Measurements from ENCODE around the gene MAML3.

The MAML3 gene

DNA sequence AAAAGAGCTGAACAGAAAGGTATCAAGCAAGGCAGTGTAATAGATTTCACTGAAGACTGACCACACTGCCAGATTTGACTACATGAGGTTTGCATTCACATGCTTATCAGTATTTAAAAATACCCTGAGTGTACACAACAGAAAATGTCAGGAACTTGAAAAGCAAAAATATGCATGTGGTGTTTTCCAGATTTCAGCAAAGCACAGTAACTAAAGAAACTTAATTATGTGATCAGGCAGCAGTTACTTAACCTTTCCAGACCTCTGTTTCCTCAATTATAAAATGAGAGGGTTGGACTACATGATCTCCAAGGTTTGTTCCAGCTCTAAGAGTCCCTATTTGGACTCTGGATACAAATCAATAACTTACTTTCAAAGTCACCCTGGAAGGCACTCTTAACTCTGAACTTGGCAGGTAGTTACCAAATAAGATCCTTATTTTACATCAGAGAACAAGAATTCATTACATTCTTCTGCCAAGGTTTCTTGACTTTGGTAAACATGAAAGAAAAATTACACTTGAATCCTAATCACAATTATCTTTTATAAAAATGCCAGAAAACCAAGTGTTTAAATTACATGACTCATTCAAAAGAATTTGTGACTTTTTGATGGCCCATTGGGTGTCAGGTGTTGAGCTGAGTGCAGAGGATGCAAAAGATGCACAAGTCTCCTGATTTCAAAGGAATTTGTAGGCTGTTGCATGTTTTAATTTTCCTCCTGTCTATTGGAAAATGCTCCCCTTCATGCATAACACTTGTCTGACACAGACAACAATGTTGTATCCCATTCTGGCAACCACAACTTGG is 246.8 kb downstream of the MAML3 start:
- no peaks in the 10 kb centered on the region for H3K27me3 ChIP-seq
- peaks cover 9 to 12% of the 10 kb centered on the region in 2 experiments for H3K4me1 ChIP-seq (ENCODE audit: control insufficient read depth in 1 of 2, insufficient read depth in 1 of 2, low read depth in 1 of 2, low read length in 1 of 2)
- H3K4me3 ChIP-seq (ENCODE audit: low read depth in 1 of 2, low read length in 1 of 2): no peak overlapping the region
- H3K9me3 ChIP-seq: no peaks in the 10 kb centered on the region
- TF ChIP-seq, protein P1, sequence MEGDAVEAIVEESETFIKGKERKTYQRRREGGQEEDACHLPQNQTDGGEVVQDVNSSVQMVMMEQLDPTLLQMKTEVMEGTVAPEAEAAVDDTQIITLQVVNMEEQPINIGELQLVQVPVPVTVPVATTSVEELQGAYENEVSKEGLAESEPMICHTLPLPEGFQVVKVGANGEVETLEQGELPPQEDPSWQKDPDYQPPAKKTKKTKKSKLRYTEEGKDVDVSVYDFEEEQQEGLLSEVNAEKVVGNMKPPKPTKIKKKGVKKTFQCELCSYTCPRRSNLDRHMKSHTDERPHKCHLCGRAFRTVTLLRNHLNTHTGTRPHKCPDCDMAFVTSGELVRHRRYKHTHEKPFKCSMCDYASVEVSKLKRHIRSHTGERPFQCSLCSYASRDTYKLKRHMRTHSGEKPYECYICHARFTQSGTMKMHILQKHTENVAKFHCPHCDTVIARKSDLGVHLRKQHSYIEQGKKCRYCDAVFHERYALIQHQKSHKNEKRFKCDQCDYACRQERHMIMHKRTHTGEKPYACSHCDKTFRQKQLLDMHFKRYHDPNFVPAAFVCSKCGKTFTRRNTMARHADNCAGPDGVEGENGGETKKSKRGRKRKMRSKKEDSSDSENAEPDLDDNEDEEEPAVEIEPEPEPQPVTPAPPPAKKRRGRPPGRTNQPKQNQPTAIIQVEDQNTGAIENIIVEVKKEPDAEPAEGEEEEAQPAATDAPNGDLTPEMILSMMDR (IDR thresholded peaks at IDR 0.05): no peak
- H3K36me3 ChIP-seq: no peaks in the 10 kb centered on the region
- H3K27ac ChIP-seq: no peak overlapping the region

DNA sequence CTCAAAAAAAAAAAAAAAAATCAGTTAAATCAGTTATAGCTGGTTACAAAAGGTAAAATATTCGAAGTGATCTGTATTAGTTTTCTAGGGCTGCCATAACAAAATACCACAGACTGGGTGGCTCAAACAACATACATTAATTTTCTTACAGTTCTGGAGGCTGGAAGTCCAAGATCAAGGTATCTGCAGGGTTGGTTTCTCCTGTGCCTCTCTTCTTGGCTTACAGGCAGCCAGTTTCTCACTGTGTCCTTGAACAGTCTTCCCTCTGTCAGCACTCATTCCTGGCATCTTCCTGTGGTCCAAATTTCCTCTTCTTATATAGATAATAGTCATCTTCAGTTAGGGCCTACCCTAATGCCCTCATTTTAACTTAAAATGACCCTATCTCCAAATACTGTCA is 248.5 kb downstream of the MAML3 start:
- Histone ChIP-seq H3K36me3 (no peaks in the 10 kb centered on the region), H3K27me3 (no peaks in the 10 kb centered on the region), H3K4me3 (ENCODE audit: low read depth in 1 of 2, low read length in 1 of 2) (no peak overlapping the region), H3K4me1 (ENCODE audit: control insufficient read depth in 1 of 2, insufficient read depth in 1 of 2, low read depth in 1 of 2, low read length in 1 of 2) (peaks cover 9 to 12% of the 10 kb centered on the region in 2 experiments), H3K27ac (no peak overlapping the region), H3K9me3 (no peaks in the 10 kb centered on the region)
- TF ChIP-seq, protein P1 (IDR thresholded peaks at IDR 0.05): no peak

DNA sequence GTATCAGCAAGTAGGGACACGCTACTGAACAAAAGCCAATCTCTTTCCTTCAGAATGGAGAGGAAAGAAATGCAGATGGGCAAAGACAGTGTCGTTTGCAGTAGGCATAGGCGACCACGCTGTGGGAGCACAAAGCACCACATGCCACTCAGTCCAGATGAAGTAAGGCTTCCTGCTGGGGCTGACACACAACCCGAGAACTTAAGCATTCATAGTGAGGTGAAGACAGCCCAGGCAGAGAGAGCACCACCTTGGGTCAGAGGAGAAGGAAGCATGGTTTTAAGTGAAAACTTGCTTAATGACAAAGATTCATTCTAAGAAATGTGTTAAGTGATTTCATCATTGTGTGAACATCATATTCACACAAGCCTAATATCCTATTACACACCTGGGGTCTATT is 249.6 kb downstream of the MAML3 start:
- H3K27ac ChIP-seq: peak overlapping the region; percentile 20
- no peaks in the 10 kb centered on the region for H3K9me3 ChIP-seq
- peaks cover 9 to 12% of the 10 kb centered on the region in 2 experiments for H3K4me1 ChIP-seq (ENCODE audit: control insufficient read depth in 1 of 2, insufficient read depth in 1 of 2, low read depth in 1 of 2, low read length in 1 of 2)
- H3K4me3 ChIP-seq (ENCODE audit: low read depth in 1 of 2, low read length in 1 of 2): no peak overlapping the region
- TF ChIP-seq, protein P1 (IDR thresholded peaks at IDR 0.05): no peak
- H3K36me3 ChIP-seq: no peaks in the 10 kb centered on the region
- H3K27me3 ChIP-seq: no peaks in the 10 kb centered on the region

DNA sequence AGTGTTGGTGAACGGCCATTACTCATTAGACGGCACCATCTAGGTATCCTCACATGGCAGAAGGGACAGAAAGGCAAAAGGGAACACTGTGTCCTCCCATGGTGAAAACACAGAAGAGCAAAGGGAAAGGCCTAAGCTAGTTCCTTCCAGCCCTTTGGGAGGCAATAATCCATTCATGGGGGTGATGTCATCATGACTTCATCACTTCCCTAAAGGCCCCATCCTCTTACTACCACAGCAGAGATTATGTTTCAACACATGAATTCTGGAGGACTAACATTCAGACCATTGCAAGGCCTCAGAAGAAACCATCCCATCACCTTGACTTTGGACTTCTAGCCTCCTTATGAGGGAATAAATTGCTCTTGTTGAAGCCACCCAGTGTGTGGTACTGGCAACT is 250.1 kb downstream of the MAML3 start:
- no peaks in the 10 kb centered on the region for H3K9me3 ChIP-seq
- no peak overlapping the region for H3K4me3 ChIP-seq (ENCODE audit: low read depth in 1 of 2, low read length in 1 of 2)
- no peaks in the 10 kb centered on the region for H3K27me3 ChIP-seq
- H3K4me1 ChIP-seq (ENCODE audit: control insufficient read depth in 1 of 2, insufficient read depth in 1 of 2, low read depth in 1 of 2, low read length in 1 of 2): peaks cover 9 to 12% of the 10 kb centered on the region in 2 experiments
- peak overlapping the region; percentile 20 for H3K27ac ChIP-seq
- no peaks in the 10 kb centered on the region for H3K36me3 ChIP-seq
- TF ChIP-seq, protein P1 (IDR thresholded peaks at IDR 0.05): no peak

DNA sequence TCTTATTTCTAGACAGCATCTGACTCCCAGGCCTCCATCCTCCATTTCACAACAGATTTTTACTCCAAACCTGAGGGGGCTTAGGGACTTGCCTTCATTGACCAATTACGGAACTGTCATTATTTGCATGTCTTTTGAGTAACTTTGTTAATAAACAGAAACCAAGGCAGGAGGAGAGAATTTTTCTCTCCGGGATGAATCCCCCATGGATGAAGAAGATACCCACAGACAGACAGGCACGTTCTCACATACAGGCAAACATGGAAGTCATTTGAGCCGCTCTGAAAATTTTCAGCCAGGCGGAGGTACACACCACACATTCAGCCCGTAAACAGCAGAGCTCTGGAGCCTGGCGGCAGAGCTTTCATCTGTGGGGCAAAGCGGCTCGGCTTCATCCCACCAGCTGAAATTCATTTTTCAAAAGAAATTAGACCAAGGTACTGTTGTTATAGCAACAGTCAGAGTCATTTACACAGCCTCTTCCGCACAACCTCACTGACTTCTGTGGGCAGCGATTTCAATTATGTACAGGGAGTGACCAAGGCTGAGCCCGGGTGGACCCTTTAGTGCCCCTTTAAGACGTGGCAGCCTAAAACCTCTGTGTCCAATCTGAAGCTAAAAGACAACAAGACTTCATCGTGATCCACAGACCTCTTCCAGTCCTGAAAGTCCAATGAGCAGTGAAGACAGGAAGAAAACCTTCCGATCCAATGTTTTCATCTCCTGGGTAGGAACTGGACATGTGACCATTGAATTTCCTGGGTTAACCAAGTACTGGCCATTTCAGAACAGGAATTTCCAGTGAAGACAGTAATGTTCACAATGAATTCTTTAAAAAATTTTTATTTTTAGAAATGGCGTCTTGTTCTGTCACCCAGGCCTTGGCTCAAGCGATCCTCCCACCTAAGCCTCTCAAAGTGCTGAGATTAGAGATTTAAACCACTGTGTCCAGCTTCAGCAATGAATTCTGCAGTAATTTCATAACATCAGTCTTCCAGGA is 251.4 kb downstream of the MAML3 start:
- Histone ChIP-seq H3K4me1 (ENCODE audit: control insufficient read depth in 1 of 2, insufficient read depth in 1 of 2, low read depth in 1 of 2, low read length in 1 of 2) (peaks cover 9 to 12% of the 10 kb centered on the region in 2 experiments), H3K9me3 (no peaks in the 10 kb centered on the region), H3K27ac (no peak overlapping the region), H3K36me3 (no peaks in the 10 kb centered on the region), H3K27me3 (no peaks in the 10 kb centered on the region), H3K4me3 (ENCODE audit: low read depth in 1 of 2, low read length in 1 of 2) (no peak overlapping the region)
- TF ChIP-seq, protein P1 (IDR thresholded peaks at IDR 0.05): no peak
